CD4-positive, alpha-beta T cell treated with Interleukin-17A for 4 hours (primary cell): Measurements from ENCODE around the gene IL20RA.
"Not testable (repeated sequence)": the region's sequence is repeated elsewhere in the genome, so short reads cannot be mapped to it uniquely, and the experiment has no call there.

Experiments
- DNase-seq: peaks from one replicate; pipeline ENCODE4 v3.0.0-alpha.2; 2020; ENCODE audit warnings: mixed read lengths

Gene IL20RA

GRCh38 chr6:137005073-137005472, 39.7 kb downstream of the IL20RA start:
- no peak for DNase-seq

GRCh38 chr6:137002505-137002904, 42.3 kb downstream of the IL20RA start:
- DNase-seq = no peak

- DNase-seq = no peak
Observed at GRCh38 chr6:137001977-137002302, 42.8 kb downstream of the IL20RA start.

GRCh38 chr6:137001299-137001976, 43.3 kb downstream of the IL20RA start:
- no peak for DNase-seq

- DNase-seq = no peak
Observed at GRCh38 chr6:137000825-137001224, 43.9 kb downstream of the IL20RA start.

GRCh38 chr6:136995521-136995920, 49.2 kb downstream of the IL20RA start:
- DNase-seq = no peak

- DNase-seq = no peak
Observed at GRCh38 chr6:136994782-136995181, 50.0 kb downstream of the IL20RA start.

- no peak for DNase-seq
Observed at GRCh38 chr6:136992113-136992512, 52.7 kb downstream of the IL20RA start.

GRCh38 chr6:136991646-136992045, 53.1 kb downstream of the IL20RA start:
- DNase-seq = no peak

GRCh38 chr6:136990754-136991153, 54.0 kb downstream of the IL20RA start:
- no peak for DNase-seq

GRCh38 chr6:136990242-136990578, 54.6 kb downstream of the IL20RA start:
- DNase-seq = no peak

GRCh38 chr6:136989571-136990241, 55.1 kb downstream of the IL20RA start:
- DNase-seq = no peak

GRCh38 chr6:136987526-136987925, 57.2 kb downstream of the IL20RA start:
- DNase-seq = no peak

GRCh38 chr6:136985502-136985901, 59.3 kb downstream of the IL20RA start:
- DNase-seq = no peak

- no peak for DNase-seq
Observed at GRCh38 chr6:136984578-136984977, 60.2 kb downstream of the IL20RA start.

GRCh38 chr6:136983687-136984086, 61.1 kb downstream of the IL20RA start:
- no peak for DNase-seq

GRCh38 chr6:136982928-136983327, 61.8 kb downstream of the IL20RA start:
- DNase-seq = no peak

- no peak for DNase-seq
Observed at GRCh38 chr6:136980070-136980469, 64.7 kb downstream of the IL20RA start.

GRCh38 chr6:136979206-136979605, 65.6 kb downstream of the IL20RA start:
- DNase-seq = no peak

GRCh38 chr6:136977075-136977474, 67.7 kb downstream of the IL20RA start:
- no peak for DNase-seq

GRCh38 chr6:136975089-136975715, 69.6 kb downstream of the IL20RA start:
- no peak for DNase-seq

- DNase-seq = not testable (repeated sequence)
Observed at GRCh38 chr6:136973781-136974180, 71.0 kb downstream of the IL20RA start.

- DNase-seq = no peak
Observed at GRCh38 chr6:136971609-136972008, 73.2 kb downstream of the IL20RA start.

GRCh38 chr6:136969930-136970329, 74.8 kb downstream of the IL20RA start:
- DNase-seq = no peak

GRCh38 chr6:136969433-136969832, 75.3 kb downstream of the IL20RA start:
- DNase-seq = no peak
